HG02571 (cell line): ENCODE results near the gene SRRM2.
"Not testable (repeated sequence)": the region's sequence is repeated elsewhere in the genome, so short reads cannot be mapped to it uniquely, and the experiment has no call there.

Source experiments
- ATAC-seq: cut with Tn5 transposase; IDR thresholded peaks from one replicate; pipeline ENCODE4 v1.9.1; 2021; ENCODE audit warnings: mild to moderate bottlenecking, moderate library complexity; ENCODE audit not compliant: unreplicated experiment

The SRRM2 gene

DNA sequence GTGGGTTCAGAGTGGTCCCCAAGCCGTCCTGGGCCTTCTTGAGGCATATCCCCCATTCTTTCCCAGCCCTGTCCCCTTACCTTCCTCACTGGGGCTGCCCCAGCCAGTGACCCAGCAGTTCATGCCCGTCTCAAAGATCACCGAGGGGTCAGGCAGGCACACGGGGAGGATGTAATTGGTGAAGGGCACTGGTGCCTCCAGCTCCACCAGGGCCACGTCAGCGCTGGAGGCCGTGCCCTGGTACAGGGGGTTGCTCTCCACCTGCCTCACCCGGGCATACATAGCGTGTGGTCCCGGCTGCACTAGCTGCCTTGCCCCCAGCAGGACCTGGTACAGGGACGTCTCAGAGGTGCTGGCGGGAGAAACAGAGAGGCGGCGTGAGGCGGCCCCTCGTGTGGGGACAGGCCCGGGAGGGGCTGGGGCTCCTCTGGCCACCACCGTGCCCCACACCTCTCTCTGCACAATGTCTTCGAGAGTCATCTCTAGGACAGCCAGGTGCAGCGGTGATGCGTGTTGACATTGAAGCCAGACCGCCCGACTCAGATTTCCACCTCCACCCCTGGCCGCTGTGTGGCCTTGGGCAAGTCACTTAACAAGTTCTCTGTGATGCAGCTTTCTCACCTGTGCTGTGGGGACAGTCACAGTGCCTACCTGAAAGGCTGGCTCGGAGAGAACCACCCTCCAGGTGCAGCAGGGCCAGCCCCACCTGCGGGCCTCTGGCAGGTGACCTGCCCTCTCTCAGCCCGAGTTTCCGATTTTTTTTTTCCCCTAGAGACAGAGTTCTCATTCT lies 38.3 kb upstream of the SRRM2 start:
- ATAC-seq = no peak

DNA sequence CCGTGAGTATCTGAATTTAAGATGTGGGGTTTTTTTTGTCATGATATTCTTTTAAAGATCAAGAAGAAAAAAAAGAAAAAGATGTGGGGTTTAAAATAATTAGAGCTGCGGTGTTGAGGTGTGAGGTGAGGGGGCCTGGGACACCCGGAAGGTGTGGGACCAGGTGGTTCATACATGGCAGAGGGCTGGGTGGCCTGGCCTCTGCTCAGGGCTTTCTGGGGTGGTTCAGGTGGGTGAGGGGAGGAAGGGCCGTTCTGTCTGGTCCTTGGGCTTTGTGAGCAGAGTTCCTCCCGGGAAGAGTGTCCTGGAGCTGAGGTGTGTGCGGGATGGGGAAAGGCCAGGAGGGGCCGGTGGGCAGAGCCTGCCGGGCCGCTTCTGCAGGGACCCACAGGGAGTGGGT lies 37.4 kb upstream of the SRRM2 start:
- ATAC-seq = no peak

DNA sequence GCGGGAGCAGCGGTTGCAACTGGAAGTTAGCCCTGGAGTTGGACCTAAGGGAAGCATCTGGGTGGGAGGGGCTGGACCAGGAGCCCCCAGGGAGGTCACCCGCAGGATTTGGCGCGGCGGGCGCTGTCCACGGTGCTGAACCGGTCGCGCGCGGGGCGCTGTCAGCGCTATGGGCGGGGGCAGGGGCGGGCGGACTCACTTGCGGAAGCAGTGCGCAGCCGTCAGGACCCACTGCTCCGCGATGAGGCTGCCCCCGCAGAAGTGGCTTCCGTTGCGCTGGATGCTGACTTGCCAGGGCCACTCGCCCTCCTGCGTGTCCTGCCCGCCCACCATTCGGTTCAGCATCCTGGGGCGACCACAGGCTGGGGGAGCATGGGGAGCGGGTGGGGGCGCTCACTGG lies 36.9 kb upstream of the SRRM2 start:
- no peak for ATAC-seq

- no peak for ATAC-seq
Measured at GRCh38 chr16:2715966-2716885, 36.2 kb upstream of the SRRM2 start.

DNA sequence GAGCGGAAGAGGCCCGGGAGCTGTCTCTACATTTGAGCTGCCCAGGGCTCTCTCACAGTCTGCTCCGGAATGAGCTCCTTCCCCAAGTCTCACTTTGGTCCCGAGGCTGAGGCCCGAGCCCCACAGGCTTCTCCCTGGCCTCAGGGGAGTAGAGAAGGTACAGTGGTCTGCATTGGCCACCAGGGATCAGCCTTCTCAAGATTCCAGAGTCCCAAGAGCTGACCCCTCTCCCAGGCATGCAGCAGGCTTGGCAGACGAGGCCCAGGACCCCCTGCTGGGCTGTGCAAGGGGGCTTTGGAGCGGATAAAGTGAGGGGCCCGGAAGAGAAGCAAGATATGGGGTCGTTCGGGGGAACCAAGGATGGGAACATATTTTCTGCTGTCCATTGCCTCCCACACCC lies 35.5 kb upstream of the SRRM2 start:
- no peak for ATAC-seq

DNA sequence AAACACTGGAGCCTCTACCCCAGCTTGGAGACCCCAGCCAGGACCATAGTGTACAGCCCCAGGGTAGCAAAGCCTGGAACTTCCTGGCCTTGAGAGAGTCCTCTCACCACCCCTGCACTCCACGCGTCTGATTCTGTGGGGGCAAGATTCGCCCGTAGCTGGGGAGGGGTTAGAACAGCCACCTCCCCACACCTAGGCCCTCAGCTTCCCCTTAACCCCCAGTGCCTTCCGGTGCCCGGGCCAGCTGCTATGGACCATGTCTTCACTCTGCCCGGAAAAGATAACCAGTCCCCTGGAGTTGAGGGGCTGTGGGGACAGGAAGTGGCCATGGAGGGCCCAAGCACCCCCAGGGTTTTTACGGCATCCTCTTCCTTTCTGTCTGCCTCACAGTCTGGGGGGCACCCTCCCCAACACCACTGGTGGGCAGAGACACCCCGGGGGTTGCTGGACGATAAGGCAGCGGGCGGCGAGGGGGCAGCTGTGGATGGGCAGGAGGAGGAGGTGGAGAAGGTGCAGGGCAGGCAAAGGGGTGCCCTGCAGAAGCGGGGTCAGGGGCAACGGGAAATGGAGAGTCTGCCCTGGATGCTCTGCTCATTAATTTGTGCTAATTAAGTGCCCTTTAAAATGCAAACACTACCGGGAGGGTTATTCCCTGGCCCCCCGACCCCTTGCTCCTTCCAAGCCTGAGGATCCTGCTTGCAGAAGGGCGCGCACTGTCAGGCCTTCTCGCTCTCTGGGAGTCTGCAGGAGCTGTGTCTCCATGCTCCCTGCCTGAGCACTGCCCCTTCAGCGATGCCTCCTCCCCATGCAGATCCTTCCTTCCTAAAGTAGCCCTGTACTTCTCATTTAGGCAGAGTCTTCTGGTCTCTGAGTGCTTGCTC lies 34.8 kb upstream of the SRRM2 start:
- no peak for ATAC-seq

- no peak for ATAC-seq
Measured at GRCh38 chr16:2719328-2720063, 32.9 kb upstream of the SRRM2 start.

- no peak for ATAC-seq
Measured at GRCh38 chr16:2720064-2720457, 32.4 kb upstream of the SRRM2 start, which contains the start of gene PRSS27. TSS of gene PRSS27 (minus strand) at chr16:2720224. CDS start at chr16:2720160, 64 bp downstream.

GRCh38 chr16:2720719-2721633 lies 31.5 kb upstream of the SRRM2 start:
- ATAC-seq = peak; percentile 68

DNA sequence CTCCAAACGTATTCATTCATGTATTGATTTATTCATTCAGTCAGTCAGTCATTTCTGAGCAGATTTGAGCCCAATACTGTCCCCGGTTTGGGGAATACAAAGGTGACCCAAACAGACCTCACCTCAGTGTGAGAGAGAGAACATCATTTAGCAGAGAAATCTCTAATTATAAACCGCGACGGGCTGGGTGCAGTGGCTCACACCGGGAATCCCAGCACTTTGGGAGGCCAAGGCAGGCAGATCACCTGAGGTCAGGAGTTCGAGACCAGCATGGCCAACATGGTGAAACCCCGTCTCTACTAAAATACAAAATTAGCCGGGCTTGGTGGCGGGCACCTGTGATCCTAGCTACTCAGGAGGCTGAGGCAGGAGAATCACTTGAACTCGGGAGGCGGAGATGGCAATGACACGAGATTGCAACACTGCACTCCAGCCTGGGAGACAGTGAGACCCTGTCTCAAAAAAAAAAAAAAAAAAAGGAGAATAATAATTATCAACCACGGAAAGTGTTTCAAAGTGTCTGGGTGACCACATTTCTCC lies 30.7 kb upstream of the SRRM2 start:
- ATAC-seq = not testable (repeated sequence)

DNA sequence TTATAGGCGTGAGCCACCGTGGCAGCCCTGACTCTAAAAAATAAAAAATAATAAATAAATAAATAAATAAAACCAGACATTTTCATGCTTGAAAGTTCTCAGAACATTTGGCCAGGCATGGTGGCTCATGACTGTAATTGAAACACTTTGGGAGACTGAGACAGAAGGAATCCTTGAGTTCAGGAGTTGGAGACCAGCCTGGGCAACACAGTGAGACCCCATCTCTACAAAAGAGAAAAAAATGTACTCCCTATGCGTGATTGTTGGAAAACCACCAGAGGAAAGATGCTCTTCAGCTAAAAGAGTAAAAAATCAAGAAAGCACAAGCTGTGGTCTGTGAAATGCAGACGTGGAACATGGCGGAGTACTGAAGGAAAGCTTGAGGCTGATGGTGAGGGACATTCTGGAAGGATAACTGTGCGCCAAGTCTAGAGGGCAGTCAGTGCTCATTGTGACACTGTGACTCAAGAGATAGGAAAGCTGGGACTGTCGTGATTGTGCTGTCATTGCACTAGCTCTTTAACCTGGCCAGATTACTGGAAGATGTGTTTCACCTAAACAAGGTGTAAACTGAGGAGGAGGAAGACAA lies 28.3 kb upstream of the SRRM2 start:
- ATAC-seq = no peak

DNA sequence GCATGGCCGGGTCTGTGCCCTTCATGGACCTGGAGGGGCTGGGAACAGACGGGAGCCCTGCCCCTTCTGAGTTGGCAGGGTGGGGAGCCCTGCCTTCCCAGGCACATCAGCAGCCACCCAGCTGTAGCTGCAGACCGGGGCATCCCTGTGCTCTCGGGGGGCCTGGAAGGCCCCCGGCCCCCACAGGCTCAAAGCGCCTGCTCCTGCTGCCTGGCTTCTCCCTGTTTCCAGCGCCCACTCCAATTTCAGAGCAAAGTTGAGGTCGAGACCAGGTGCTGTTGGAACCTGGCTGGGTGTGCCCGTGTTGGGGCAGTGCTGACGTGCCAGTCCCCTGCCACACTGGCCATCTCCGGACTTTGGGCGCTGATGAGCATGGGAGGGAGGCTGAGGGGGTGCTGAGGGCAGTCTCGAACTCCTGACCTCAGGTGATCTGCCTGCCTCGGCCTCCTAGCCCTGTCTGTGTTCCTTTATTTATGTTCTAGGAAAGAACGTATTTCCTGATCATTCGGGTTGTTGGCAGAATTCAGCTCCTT lies 27.6 kb upstream of the SRRM2 start:
- no peak for ATAC-seq

DNA sequence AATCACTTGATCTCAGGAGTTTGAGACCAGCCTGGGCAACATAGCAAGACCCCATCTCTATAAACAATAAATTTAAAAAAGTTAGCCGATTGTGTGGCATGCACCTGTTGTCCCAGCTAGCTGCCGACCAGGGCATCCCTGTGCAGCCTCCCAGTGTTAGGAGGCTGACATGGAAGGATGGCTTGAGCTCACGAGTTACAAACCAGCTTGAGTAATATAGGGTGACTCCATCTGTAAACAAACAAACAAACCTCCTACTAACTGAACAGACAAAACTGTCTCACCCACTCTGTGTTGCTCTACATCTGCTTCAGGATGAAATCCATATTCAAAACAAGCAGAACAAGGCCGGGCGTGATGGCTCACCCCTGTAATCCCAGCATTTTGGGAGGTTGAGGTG lies 25.5 kb upstream of the SRRM2 start:
- ATAC-seq = no peak

GRCh38 chr16:2728034-2728433 lies 24.4 kb upstream of the SRRM2 start:
- no peak for ATAC-seq

DNA sequence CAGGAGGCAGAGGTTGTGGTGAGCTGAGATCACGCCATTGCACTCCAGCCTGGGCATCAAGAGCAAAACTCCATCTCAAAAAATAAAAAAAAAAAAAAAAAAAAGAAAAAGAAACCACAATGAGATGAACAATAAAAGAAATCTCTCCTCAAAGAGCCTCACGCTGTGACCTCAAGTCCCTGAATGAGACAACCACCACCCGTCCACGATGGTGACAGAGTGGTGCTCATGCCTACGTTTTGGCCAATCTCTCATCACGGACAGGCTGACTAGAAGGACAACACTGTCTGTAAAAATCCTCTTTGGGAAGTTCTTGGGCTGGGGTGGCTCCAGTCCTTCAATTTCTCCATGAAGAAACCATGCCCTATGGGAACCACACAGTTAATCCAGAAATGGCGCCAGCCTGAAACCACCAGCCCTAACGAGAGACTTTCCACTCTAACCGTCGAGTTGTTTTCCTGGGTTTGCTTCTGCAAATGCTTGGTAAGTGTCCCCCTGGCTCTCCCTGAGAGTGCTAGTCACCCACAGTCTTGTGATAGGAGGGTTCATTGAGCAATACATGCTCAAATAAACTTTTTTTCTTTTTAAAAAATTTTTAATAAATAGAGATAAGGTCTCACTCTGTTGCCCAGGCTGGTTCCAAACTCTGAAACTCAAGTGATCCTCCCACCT lies 17.5 kb upstream of the SRRM2 start:
- ATAC-seq = no peak

GRCh38 chr16:2736476-2737237 lies 15.8 kb upstream of the SRRM2 start:
- no peak for ATAC-seq

DNA sequence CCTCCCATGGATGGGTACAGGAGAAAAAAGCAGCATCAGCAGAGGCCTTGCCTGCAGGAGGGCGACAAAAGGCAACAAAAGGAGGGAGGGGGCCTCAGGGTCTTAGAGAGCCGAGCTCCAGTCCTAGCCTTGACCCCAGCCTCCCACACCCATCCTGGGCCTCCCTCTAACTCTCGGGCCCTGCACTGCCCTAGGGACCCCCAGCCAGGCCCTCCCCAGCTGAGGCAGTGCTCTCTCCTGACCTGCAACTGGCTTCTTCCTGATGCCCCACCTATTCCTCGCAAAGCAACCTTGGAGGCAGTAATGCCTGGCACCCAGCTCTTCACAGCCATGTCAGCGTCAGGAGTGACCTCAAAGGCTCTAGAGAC lies 15.2 kb upstream of the SRRM2 start:
- ATAC-seq = no peak
